Measurements from ENCODE around the gene CRYGC.
"Not testable (repeated sequence)": the region's sequence is repeated elsewhere in the genome, so short reads cannot be mapped to it uniquely, and the experiment has no call there.

CRYGC gene

GRCh38 chr2:208129744-208130711 is at the start of gene CRYGC:
Gene CRYGC, minus strand, starts transcription at chr2:208129828. Its CDS starts 36 bp downstream, at chr2:208129792.
- DNase-seq: no peak

- no peak for DNase-seq
Measured at GRCh38 chr2:208179028-208179609, 49.5 kb upstream of the CRYGC start.

- DNase-seq: no peak
Measured at GRCh38 chr2:208175840-208176153, 46.2 kb upstream of the CRYGC start.

- peak; percentile 50 for DNase-seq
Measured at GRCh38 chr2:208175069-208175839, 45.6 kb upstream of the CRYGC start.

- DNase-seq: no peak
Measured at GRCh38 chr2:208174144-208174543, 44.5 kb upstream of the CRYGC start.

- DNase-seq: no peak
Measured at GRCh38 chr2:208172125-208172524, 42.5 kb upstream of the CRYGC start.

GRCh38 chr2:208164951-208165755 is 35.5 kb upstream of the CRYGC start:
- DNase-seq: no peak

GRCh38 chr2:208163489-208163888 is 33.9 kb upstream of the CRYGC start, which contains the start of gene CRYGA:
Gene CRYGA, minus strand, starts transcription at chr2:208163589. Its CDS starts 33 bp downstream, at chr2:208163556.
- no peak for DNase-seq

- no peak for DNase-seq
Measured at GRCh38 chr2:208156439-208156838, 26.8 kb upstream of the CRYGC start.

GRCh38 chr2:208153156-208153555 is 23.5 kb upstream of the CRYGC start:
- DNase-seq: no peak

GRCh38 chr2:208150956-208151355 is 21.3 kb upstream of the CRYGC start:
- DNase-seq: no peak

GRCh38 chr2:208150094-208150493 is 20.5 kb upstream of the CRYGC start:
- no peak for DNase-seq

- no peak for DNase-seq
Measured at GRCh38 chr2:208148803-208149202, 19.2 kb upstream of the CRYGC start.

GRCh38 chr2:208147759-208148158 is 18.1 kb upstream of the CRYGC start:
- no peak for DNase-seq

- DNase-seq: no peak
Measured at GRCh38 chr2:208147008-208147407, 17.4 kb upstream of the CRYGC start.

- no peak for DNase-seq
Measured at GRCh38 chr2:208146006-208146405, 16.4 kb upstream of the CRYGC start, which contains the start of gene CRYGB. Gene CRYGB, minus strand, starts transcription at chr2:208146158. Its CDS starts 38 bp downstream, at chr2:208146120.

- DNase-seq: no peak
Measured at GRCh38 chr2:208142925-208143799, 13.5 kb upstream of the CRYGC start.

- DNase-seq: no peak
Measured at GRCh38 chr2:208142240-208142924, 12.8 kb upstream of the CRYGC start.

- no peak for DNase-seq
Measured at GRCh38 chr2:208139447-208139846, 9.8 kb upstream of the CRYGC start.

- DNase-seq: not testable (repeated sequence)
Measured at GRCh38 chr2:208138334-208138733, 8.7 kb upstream of the CRYGC start.

- DNase-seq: no peak
Measured at GRCh38 chr2:208136716-208137094, 7.1 kb upstream of the CRYGC start.
